Cerebellar cortex (tissue), 1 donor: ENCODE measurements around the gene MYO1B.

Experiments used
- DNase-seq: peaks from one replicate; pipeline ENCODE4 v3.0.0-alpha.2; 2015; ENCODE audit warnings: low spot score

Gene MYO1B

DNA sequence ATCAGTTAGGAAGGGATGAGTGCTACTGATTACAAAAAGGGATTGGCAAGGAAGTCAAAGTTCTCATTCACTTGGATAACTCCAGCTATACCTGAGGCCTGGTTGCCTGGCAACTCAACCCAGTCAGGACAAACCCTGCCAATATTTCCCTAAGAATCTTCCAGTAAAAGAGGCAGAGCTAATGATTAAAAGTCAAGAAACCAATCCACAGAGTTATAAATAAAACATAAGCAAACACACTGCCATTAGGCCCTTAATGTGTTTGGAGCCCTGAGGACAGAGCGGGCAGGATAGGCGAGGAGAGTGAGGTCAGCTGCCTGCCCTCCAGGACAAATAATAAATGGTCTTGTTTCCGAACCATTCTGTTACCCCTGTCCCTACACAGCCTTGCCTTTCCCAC, 217.2 kb downstream of the MYO1B start:
- no peak for DNase-seq

DNA sequence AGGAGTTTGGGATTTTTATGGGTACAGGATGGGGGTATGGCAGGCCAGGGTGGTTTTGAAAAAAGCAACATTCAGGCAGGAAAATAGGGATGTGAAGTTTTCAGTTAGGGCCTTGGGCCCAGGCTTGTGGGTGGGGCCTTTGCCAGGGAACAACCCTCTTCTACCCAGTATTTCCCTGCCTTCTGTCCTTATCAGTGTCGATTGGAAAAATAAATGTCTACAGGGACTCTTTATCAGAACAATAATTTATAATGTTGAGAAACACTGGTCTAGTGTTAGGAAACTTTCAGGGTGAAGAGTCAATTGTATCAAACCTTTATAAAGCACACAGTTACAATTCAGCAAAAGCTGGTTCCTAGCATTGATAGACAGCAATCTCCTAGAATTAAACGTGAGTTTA, 218.6 kb downstream of the MYO1B start:
- no peak for DNase-seq

DNA sequence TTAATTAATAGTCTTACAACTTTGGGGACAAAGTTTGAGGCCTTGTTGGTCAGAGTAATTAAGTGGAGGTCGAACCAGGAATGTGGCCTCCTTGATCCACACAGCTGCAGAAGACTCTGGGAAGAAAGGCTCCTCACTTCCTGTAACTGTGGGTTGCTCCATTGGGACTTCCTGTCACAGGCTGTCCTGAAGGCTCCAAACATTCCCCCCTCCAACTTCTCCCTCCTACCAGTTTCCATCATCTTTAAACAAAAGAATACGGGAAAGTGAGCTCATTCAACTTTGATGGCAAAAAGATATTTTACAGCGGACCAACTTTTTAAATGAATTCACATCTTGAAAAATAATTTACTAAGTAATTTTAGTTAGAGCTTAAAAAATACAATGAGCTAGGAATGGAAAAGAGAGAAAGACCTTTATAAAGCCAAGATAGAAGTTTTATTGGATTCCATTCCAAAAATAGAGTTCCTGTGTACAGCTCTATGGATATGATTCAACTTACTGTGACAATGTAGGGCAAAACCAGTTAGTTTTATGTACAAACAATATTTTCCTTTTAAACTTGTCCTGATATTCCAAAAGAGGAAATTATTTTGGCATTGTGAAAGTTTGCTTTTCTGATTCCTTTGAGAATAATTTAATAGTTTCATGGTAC, 220.7 kb downstream of the MYO1B start:
- no peak for DNase-seq

DNA sequence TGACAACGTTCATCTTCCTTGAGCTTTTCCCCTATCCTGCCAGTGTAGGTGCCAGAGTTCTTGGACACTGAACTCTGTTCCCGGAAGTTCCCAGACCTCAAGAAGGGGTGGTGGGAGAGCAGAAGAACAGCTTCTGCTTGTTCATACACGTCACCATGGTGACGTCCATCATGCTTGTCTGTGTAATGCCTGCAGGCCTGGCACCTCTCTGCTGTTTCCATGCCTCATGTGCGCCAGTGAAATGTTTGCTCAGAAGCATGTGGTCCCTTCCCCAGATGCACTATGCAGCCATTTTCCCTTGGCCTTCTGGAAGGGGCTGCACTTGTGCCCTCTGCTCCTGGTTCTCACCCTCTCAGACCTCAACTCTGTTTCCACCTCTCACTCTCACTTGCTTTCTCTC, 221.9 kb downstream of the MYO1B start:
- no peak for DNase-seq

DNA sequence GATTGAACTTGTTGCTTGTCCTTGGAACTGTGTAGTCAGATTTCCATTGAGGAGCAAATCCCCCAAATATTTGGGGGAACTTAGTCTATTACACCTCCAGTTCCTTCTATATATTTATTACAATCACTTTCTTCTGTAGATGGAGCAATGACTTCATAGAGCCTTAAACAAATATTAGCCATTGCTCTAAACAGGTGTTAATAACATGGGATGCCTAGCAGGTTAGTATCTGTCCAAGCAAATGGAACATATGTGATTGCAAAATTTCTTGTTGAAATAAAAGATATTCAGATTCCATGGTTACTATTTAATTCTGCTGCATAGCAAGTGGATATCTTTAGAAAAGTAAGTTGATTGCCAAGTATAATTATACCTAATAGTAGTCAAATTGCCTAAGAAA, 225.1 kb downstream of the MYO1B start:
- no peak for DNase-seq

DNA sequence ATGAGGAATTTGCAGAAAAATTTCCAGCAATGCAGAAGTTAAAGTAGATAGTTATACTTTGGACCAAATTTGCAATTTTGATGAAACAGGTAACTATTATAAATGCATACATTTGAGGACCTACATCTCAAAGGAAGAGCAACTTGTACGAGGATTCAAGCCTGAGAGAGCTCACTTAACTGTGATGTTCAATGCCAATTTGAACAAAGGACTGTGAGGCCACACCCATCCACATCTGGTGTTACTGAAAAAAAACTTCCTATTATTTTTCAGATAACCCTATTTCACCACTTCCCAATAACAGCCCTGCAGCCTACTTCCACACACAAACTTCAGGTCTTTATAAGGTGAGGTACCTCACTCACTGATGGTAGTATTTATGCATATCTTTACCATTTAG, 229.3 kb downstream of the MYO1B start:
- DNase-seq, result no peak
